ENCODE results near the gene SPATA24. TPM values are rescaled to one million over a fixed set of nuclear protein-coding genes. Genes with fewer than 3 reads are reported as not detected.

Gene SPATA24
- polyA plus RNA-seq, 1 experiment: 3.9 TPM

- Histone ChIP-seq H3K4me3 (ENCODE audit: low read depth, low read length) (no peak overlapping the region), H3K27ac (ENCODE audit: low read depth, low read length) (no peak overlapping the region), H3K27me3 (ENCODE audit: control insufficient read depth, insufficient read depth, low read length) (no peaks in the 10 kb centered on the region), H3K9me3 (ENCODE audit: control insufficient read depth, insufficient read depth, low read length) (no peaks in the 10 kb centered on the region; the same call in 1 of the 2 replicates)
- ChIA-PET POLR2A (no interaction called here), CTCF (interaction anchor here (2.4 kb wide), 1 partner anchor 340 kb away, joined by 6 read pairs; no protein-coding TSS in a partner anchor)
- no peak for DNase-seq (ENCODE audit: low read depth, low spot score)
- no peak for TF ChIP-seq CTCF (IDR thresholded peaks at IDR 0.05; ENCODE audit: low read depth, low read length)
These were observed 31.8 kb upstream of the SPATA24 start for GRCh38 chr5:139435676-139436075.

- TF ChIP-seq CTCF (IDR thresholded peaks at IDR 0.05; ENCODE audit: low read depth, low read length): no peak
- POLR2A ChIA-PET: interaction anchor here (0.6 kb wide), 1 partner anchor 139 kb away, joined by 7 read pairs; no protein-coding TSS in a partner anchor
- no peak for DNase-seq (ENCODE audit: low read depth, low spot score)
- Histone ChIP-seq H3K9me3 (ENCODE audit: control insufficient read depth, insufficient read depth, low read length) (no peaks in the 10 kb centered on the region), H3K4me3 (ENCODE audit: low read depth, low read length) (no peak overlapping the region), H3K27me3 (ENCODE audit: control insufficient read depth, insufficient read depth, low read length) (no peaks in the 10 kb centered on the region), H3K27ac (ENCODE audit: low read depth, low read length) (no peak overlapping the region)
- CTCF ChIA-PET: interaction anchor here (1.7 kb wide), 1 partner anchor 9 kb away, joined by 8 read pairs; no protein-coding TSS in a partner anchor
These were observed 27.8 kb upstream of the SPATA24 start for GRCh38 chr5:139431706-139432105.

GRCh38 chr5:139430015-139430414 is 26.1 kb upstream of the SPATA24 start:
- ChIA-PET CTCF (interaction anchor here (0.9 kb wide), 2 partner anchors 83 to 204 kb away, joined by 3 to 6 read pairs; no protein-coding TSS in a partner anchor), POLR2A (no interaction called here)
- TF ChIP-seq CTCF (IDR thresholded peaks at IDR 0.05; ENCODE audit: low read depth, low read length): no peak

GRCh38 chr5:139426203-139426885 is 22.5 kb upstream of the SPATA24 start:
- H3K27me3 ChIP-seq (ENCODE audit: control insufficient read depth, insufficient read depth, low read length): no peaks in the 10 kb centered on the region
- ChIA-PET POLR2A (no interaction called here), CTCF (interaction anchor here (9.0 kb wide), 1 partner anchor 88 kb away, joined by 231 read pairs; no protein-coding TSS in a partner anchor)
- H3K4me3 ChIP-seq (ENCODE audit: low read depth, low read length): no peak overlapping the region
- DNase-seq (ENCODE audit: low read depth, low spot score): no peak
- no peak for TF ChIP-seq CTCF (IDR thresholded peaks at IDR 0.05; ENCODE audit: low read depth, low read length)
- peak overlapping the region; percentile 11 for H3K27ac ChIP-seq (ENCODE audit: low read depth, low read length)
- no peaks in the 10 kb centered on the region for H3K9me3 ChIP-seq (ENCODE audit: control insufficient read depth, insufficient read depth, low read length)

More at GRCh38 chr5:139430015-139430414, 26.1 kb upstream of the SPATA24 start:
- H3K4me3 ChIP-seq (ENCODE audit: low read depth, low read length): no peak overlapping the region
- H3K27me3 ChIP-seq (ENCODE audit: control insufficient read depth, insufficient read depth, low read length): no peaks in the 10 kb centered on the region
- H3K9me3 ChIP-seq (ENCODE audit: control insufficient read depth, insufficient read depth, low read length): no peaks in the 10 kb centered on the region
- no peak overlapping the region for H3K27ac ChIP-seq (ENCODE audit: low read depth, low read length)
- no peak for DNase-seq (ENCODE audit: low read depth, low spot score)

GRCh38 chr5:139425497-139425896 is 21.6 kb upstream of the SPATA24 start:
- no peaks in the 10 kb centered on the region for H3K27me3 ChIP-seq (ENCODE audit: control insufficient read depth, insufficient read depth, low read length)
- TF ChIP-seq CTCF (IDR thresholded peaks at IDR 0.05; ENCODE audit: low read depth, low read length): no peak
- no peaks in the 10 kb centered on the region for H3K9me3 ChIP-seq (ENCODE audit: control insufficient read depth, insufficient read depth, low read length)
- DNase-seq (ENCODE audit: low read depth, low spot score): no peak
- POLR2A ChIA-PET: no interaction called here
- CTCF ChIA-PET: interaction anchor here (1.0 to 9.0 kb wide), 3 partner anchors 9 to 341 kb away, joined by 3 to 231 read pairs (median 4); no protein-coding TSS in a partner anchor
- no peak overlapping the region for H3K4me3 ChIP-seq (ENCODE audit: low read depth, low read length)
- H3K27ac ChIP-seq (ENCODE audit: low read depth, low read length): no peak overlapping the region

Data from AG04450 (cell line).